Measurements from ENCODE around the gene GRM7.

GRM7 gene

GRCh38 chr3:7607083-7607482 is 746.2 kb downstream of the GRM7 start:
- peak in 1 of 3 donors; percentile 3 for DNase-seq

GRCh38 chr3:7607676-7608075 is 746.8 kb downstream of the GRM7 start:
- DNase-seq = peak in 2 of 3 donors; percentile 20 to 22

GRCh38 chr3:7610634-7611033 is 749.7 kb downstream of the GRM7 start:
- DNase-seq = no peak

- peak; percentile 20 to 68 (median 59) for DNase-seq
These were observed 754.1 kb downstream of the GRM7 start for GRCh38 chr3:7615043-7615442.

GRCh38 chr3:7618606-7619005 is 757.7 kb downstream of the GRM7 start:
- no peak for DNase-seq

- no peak for DNase-seq
These were observed 759.5 kb downstream of the GRM7 start for GRCh38 chr3:7620401-7620800.

GRCh38 chr3:7621046-7621630 is 760.2 kb downstream of the GRM7 start:
- no peak for DNase-seq

- DNase-seq = no peak
These were observed 760.7 kb downstream of the GRM7 start for GRCh38 chr3:7621651-7622050.

GRCh38 chr3:7625021-7625420 is 764.1 kb downstream of the GRM7 start:
- DNase-seq = no peak

GRCh38 chr3:7630351-7630911 is 769.5 kb downstream of the GRM7 start:
- no peak for DNase-seq

- peak in 2 of 3 donors; percentile 26 to 45 for DNase-seq
These were observed 770.0 kb downstream of the GRM7 start for GRCh38 chr3:7630925-7631324.

GRCh38 chr3:7632305-7632704 is 771.4 kb downstream of the GRM7 start:
- DNase-seq = no peak

- DNase-seq = no peak
These were observed 776.8 kb downstream of the GRM7 start for GRCh38 chr3:7637694-7638093.

GRCh38 chr3:7638103-7638502 is 777.2 kb downstream of the GRM7 start:
- DNase-seq = no peak

- no peak for DNase-seq
These were observed 779.9 kb downstream of the GRM7 start for GRCh38 chr3:7640787-7641186.

- DNase-seq = peak in 2 of 3 donors; percentile 19 to 42
These were observed 785.9 kb downstream of the GRM7 start for GRCh38 chr3:7646851-7647250.

GRCh38 chr3:7650466-7650865 is 789.6 kb downstream of the GRM7 start:
- no peak for DNase-seq

GRCh38 chr3:7651274-7651673 is 790.4 kb downstream of the GRM7 start:
- no peak for DNase-seq

- DNase-seq = no peak
These were observed 796.5 kb downstream of the GRM7 start for GRCh38 chr3:7657214-7658112.

GRCh38 chr3:7658294-7658693 is 797.4 kb downstream of the GRM7 start:
- no peak for DNase-seq

- DNase-seq = no peak
These were observed 798.2 kb downstream of the GRM7 start for GRCh38 chr3:7659079-7659478.

GRCh38 chr3:7663771-7664170 is 802.9 kb downstream of the GRM7 start:
- no peak for DNase-seq

- DNase-seq = no peak
These were observed 806.9 kb downstream of the GRM7 start for GRCh38 chr3:7667774-7668173.

GRCh38 chr3:7669641-7670040 is 808.7 kb downstream of the GRM7 start:
- DNase-seq = no peak
